Transverse colon (tissue), 4 donors: Measurements from ENCODE around the gene ABL2. TPM values are rescaled to one million over a fixed set of nuclear protein-coding genes. Genes with fewer than 3 reads are reported as not detected.

Experiments
- DNase-seq: peaks from one replicate; pipeline ENCODE4 v3.0.0-alpha.2; 2019
- H3K27ac ChIP-seq, 4 donors: fragments of 200-600 bp; sonication (generic); 2 replicates each; pipeline ENCODE4 v1.5.1; 2016 to 2018; ENCODE audit warnings: inconsistent platforms in 4 of 4
- H3K27me3 ChIP-seq: fragments of 200-600 bp; sonication (generic); 2 replicates; pipeline ENCODE4 v1.5.1; 2017; ENCODE audit warnings: inconsistent platforms
- H3K36me3 ChIP-seq, 4 donors: fragments of 200-600 bp; sonication (generic); 2 replicates each; pipeline ENCODE4 v1.5.1; 2017 to 2019; ENCODE audit warnings: inconsistent platforms in 4 of 4
- H3K4me1 ChIP-seq, 4 donors: fragments of 200-600 bp; sonication (generic); 2 replicates each; pipeline ENCODE4 v1.5.1; 2017 to 2020; ENCODE audit warnings: inconsistent platforms in 4 of 4
- H3K4me3 ChIP-seq, 4 donors: fragments of 200-600 bp; sonication (generic); 1 replicate in 1 of 4; 2 replicates in 3 of 4; pipeline versions ENCODE4 v1.5.1 to v1.6.1; 2017 to 2019; ENCODE audit warnings: inconsistent platforms in 4 of 4
- H3K9me3 ChIP-seq, 2 donors: fragments of 200-600 bp; sonication (generic); 2 replicates each; pipeline ENCODE4 v1.5.1; 2017 to 2019; ENCODE audit warnings: inconsistent platforms in 2 of 2
- EP300 ChIP-seq: sonication (generic); formaldehyde crosslinking; IDR thresholded peaks from one replicate; pipeline ENCODE4 v1.6.1; 2017; ENCODE audit warnings: antibody characterized with exemption, low read depth
- POLR2A ChIP-seq: fragments of 450-650 bp; IDR thresholded peaks from one replicate; pipeline ENCODE4 v1.6.1; 2016; ENCODE audit warnings: antibody characterized with exemption, mild to moderate bottlenecking, moderate library complexity
- POLR2AphosphoS5 ChIP-seq, 3 donors: sonication (generic); formaldehyde crosslinking; IDR thresholded peaks; one replicate each; pipeline ENCODE4 v1.6.1; 2016; ENCODE audit warnings: antibody characterized with exemption in 3 of 3
- WGBS, 2 donors: methylation state at CpG; one replicate each; pipeline ENCODE4 v1.1.5; 2018; ENCODE audit warnings: low coverage in 1 of 2; 5-methylcytosine and 5-hydroxymethylcytosine counted together
- in situ Hi-C, 4 donors: fragments of 200-750 bp; cut with MboI; loops; one replicate each; pipeline versions ENCODE4 v1.15.0 to v1.15.1; 2017; ENCODE audit warnings: low sequenced_read_pairs in 3 of 4, low pct_ligation_motif_present in 1 of 4, low pct_unique_long_range_greater_than_20kb in 1 of 4
- intact Hi-C: fragments of 100-400 bp; cut with DNase I; formaldehyde crosslinking; loops from one replicate; pipeline ENCODE4 v1.15.1; 2023; ENCODE audit warnings: low total_unique reads
- total RNA-seq, 4 donors: library from RNA; depleted of rRNA; stranded (reverse); fragments of >200 nt; gene quantifications; one replicate each; pipeline ENCODE4 v1.1.0, GENCODE V29; 2016
- TF ChIP-seq, protein P1 (sequence below), 5 experiments: fragments of 200-600 bp in 3 of 5; fragments of 450-650 bp in 2 of 5; sonication (generic) in 3 of 5; IDR thresholded peaks; 1 replicate in 2 of 5; 2 replicates in 3 of 5; pipeline ENCODE4 v1.5.1; 2016 to 2017; ENCODE audit warnings: antibody characterized with exemption in 5 of 5, inconsistent platforms in 3 of 5, mild to moderate bottlenecking in 2 of 5, moderate library complexity in 1 of 5

ABL2 gene
- total RNA-seq, 4 donors from 2014 or later, result 9.6 to 51.7 (median 14.3) TPM

DNA sequence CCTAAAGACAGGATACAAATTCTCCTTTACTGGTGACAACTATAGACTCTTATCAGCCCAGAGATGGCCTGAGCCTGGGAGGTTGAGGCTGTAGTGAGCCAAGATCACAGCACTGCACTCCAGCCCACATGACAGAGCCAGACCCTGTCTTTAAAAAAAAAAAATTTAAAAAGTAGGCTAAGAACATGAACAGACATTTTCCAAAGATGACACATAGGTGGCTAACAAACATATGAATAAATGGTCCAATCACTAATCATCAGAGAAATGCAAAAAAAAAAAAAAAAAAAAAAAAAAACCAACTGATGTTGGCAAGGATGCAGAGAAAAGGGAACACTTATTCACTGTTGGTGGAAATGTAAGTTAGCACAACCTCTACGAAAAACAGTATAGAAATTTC, 82.6 kb downstream of the ABL2 start:
- in situ Hi-C loops, result no loop called here

DNA sequence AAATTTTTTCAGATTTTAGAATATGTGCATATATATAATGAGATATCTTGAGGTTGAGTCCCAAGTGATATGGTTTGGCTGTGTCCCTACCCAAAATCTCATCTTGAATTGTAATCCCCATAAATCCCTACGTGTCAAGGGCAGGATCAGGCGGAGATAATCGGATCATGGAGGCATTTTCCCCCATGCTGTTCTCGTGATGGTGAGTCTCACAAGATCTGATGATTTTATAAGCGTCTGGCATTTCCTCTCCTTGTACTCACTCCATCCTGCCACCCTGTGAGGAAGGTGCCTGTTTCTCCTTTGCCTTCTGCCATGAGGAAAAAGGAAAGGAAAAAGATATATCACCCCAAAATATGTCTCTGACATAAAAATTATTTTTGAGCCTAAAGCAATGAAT, 83.0 kb downstream of the ABL2 start:
- Histone ChIP-seq H3K9me3 (no peaks in the 10 kb centered on the region), H3K27me3 (no peaks in the 10 kb centered on the region), H3K4me1 (peaks cover 0 to 11% (median 3%) of the 10 kb centered on the region in 4 donors), H3K27ac (no peak overlapping the region), H3K4me3 (no peak overlapping the region), H3K36me3 (no peaks in the 10 kb centered on the region)
- intact Hi-C loops (no loop called here), in situ Hi-C loops (no loop called here)
- TF ChIP-seq, protein P1, sequence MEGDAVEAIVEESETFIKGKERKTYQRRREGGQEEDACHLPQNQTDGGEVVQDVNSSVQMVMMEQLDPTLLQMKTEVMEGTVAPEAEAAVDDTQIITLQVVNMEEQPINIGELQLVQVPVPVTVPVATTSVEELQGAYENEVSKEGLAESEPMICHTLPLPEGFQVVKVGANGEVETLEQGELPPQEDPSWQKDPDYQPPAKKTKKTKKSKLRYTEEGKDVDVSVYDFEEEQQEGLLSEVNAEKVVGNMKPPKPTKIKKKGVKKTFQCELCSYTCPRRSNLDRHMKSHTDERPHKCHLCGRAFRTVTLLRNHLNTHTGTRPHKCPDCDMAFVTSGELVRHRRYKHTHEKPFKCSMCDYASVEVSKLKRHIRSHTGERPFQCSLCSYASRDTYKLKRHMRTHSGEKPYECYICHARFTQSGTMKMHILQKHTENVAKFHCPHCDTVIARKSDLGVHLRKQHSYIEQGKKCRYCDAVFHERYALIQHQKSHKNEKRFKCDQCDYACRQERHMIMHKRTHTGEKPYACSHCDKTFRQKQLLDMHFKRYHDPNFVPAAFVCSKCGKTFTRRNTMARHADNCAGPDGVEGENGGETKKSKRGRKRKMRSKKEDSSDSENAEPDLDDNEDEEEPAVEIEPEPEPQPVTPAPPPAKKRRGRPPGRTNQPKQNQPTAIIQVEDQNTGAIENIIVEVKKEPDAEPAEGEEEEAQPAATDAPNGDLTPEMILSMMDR (IDR thresholded peaks at IDR 0.05), result no peak
- 91 to 100% methylated on average over 4 to 5 of the region's 5 CpGs for WGBS, 2 donors
- DNase-seq, result no peak

More for the DNA sequence above, 82.6 kb downstream of the ABL2 start:
- H3K36me3 ChIP-seq, result no peaks in the 10 kb centered on the region
- no peaks in the 10 kb centered on the region for H3K27me3 ChIP-seq
- no peak overlapping the region for H3K27ac ChIP-seq
- WGBS, 2 donors, result 94 to 100% methylated on average over 1 of the region's 1 CpG
- H3K4me1 ChIP-seq, result peaks cover 0 to 15% (median 3%) of the 10 kb centered on the region in 4 donors
- DNase-seq, result no peak
- intact Hi-C loops, result no loop called here
- H3K4me3 ChIP-seq, result no peak overlapping the region
- TF ChIP-seq POLR2A, result no peak
- TF ChIP-seq POLR2AphosphoS5 (IDR thresholded peaks at IDR 0.05), result no peak
- TF ChIP-seq, protein P1 (IDR thresholded peaks at IDR 0.05), result no peak
- no peak for TF ChIP-seq EP300
- no peaks in the 10 kb centered on the region for H3K9me3 ChIP-seq

DNA sequence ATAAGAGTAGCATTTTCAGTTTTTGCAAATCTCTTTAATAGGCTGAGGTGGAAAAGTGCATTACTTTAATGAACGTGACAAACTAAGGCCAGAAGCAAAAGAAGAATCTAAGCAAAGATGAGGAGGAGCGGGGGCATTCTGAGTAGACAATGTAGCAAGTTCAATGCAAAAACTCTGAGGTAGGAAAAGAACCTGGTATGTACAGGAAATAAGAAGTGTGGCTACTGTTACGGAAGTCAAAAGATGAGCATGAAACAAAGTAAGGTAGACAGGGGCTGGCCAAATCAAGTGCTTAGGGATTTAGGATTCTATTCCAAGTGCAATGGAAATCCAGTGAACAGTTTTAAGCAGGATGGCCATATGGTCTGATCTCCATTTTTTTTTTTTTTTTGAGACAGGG, 84.0 kb downstream of the ABL2 start:
- no peak overlapping the region for H3K27ac ChIP-seq
- WGBS, 2 donors, result 93 to 94% methylated on average over 3 of the region's 3 CpGs
- intact Hi-C loops, result no loop called here

DNA sequence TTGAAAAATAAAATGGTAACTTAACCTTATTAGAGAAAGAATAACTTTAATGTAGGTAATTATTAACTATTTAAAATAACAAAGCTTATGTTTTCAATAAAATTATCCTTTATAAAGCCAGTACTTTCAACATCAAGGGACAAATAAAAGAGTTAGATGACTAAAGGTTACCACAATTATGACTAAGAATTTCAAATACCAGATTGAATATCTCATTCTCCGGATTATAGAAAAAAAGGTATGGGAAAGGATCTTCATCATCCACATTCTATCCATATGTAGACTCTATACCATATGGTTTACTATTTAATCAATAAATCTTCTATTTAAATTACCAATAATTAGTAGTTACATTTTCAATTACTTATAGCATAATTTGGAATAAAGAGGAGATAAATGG, 84.9 kb downstream of the ABL2 start:
- H3K4me3 ChIP-seq, result no peak overlapping the region
- TF ChIP-seq, protein P1 (IDR thresholded peaks at IDR 0.05), result no peak
- no peak for TF ChIP-seq POLR2AphosphoS5 (IDR thresholded peaks at IDR 0.05)
- TF ChIP-seq EP300, result no peak
- no peak for TF ChIP-seq POLR2A
- in situ Hi-C loops, result no loop called here
- no peaks in the 10 kb centered on the region for H3K27me3 ChIP-seq
- intact Hi-C loops, result no loop called here
- H3K27ac ChIP-seq, result no peak overlapping the region
- H3K4me1 ChIP-seq, result peaks cover 0 to 7% (median 3%) of the 10 kb centered on the region in 4 donors
- no peaks in the 10 kb centered on the region for H3K9me3 ChIP-seq
- 82 to 95% methylated on average over 1 of the region's 1 CpG for WGBS, 2 donors
- no peaks in the 10 kb centered on the region for H3K36me3 ChIP-seq
- no peak for DNase-seq

More for the DNA sequence above, 84.0 kb downstream of the ABL2 start:
- DNase-seq, result no peak
- Histone ChIP-seq H3K36me3 (no peaks in the 10 kb centered on the region), H3K4me1 (peaks cover 0 to 7% (median 3%) of the 10 kb centered on the region in 4 donors), H3K9me3 (no peaks in the 10 kb centered on the region), H3K4me3 (no peak overlapping the region), H3K27me3 (no peaks in the 10 kb centered on the region)
- in situ Hi-C loops, result no loop called here
- TF ChIP-seq POLR2A (no peak), POLR2AphosphoS5 (IDR thresholded peaks at IDR 0.05) (no peak), EP300 (no peak)
- TF ChIP-seq, protein P1 (IDR thresholded peaks at IDR 0.05), result no peak
